GDM1 (cell line): ENCODE data around the gene RPS6KB2.
A peak's percentile ranks its signal among the peaks of the same experiment; 100 is the strongest.

Source experiments
- DNase-seq: peaks from one replicate; lab custom pipeline; 2025; lab: John Stamatoyannopoulos, UW

Gene RPS6KB2

DNA sequence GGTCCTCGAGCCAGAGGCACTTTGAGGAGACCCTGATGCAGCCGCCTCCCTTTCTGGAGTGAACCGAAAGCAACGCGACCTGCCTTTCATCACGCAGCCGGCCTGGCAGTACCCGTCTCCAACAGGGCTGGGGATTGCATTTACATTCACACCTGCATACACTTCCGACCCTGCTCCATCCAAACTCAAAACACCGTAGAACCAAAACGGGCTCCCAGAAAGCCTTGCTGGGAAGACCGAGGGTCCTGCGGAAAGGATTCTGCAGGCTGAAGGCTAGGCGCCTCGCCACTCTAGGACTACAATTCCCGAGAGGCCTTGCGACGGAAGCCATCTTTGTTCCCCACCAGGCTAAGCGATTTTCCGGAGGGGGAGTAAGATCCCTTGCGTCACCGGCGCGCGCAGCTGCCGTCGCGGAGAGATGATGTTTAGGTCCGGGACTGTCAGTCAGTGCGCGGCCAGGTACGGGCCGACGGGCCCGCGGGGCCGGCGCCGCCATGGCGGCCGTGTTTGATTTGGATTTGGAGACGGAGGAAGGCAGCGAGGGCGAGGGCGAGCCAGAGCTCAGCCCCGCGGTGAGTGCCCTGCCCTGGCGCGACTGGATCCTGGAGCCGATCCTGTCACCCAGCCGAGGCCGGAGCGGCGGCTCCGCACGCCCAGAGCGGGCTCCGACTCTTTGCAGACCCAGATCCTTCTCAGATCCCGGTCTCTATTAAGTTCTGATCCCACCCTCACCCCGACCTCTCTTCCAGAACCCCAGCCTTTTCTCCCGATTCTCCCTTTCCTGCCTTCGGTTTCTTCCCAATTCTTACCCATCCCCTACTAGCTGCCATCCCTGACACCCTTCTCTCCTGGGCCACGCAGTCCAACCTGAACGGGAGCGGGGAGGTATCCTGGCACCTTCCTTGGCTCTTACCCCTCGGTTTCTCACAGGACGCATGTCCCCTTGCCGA lies at the start of gene RPS6KB2:
Gene RPS6KB2 (plus strand): TSS at position 443 of the 950 bp plus-strand sequence. CDS start 52 bp downstream, at position 495.
- peak; percentile 93 for DNase-seq

DNA sequence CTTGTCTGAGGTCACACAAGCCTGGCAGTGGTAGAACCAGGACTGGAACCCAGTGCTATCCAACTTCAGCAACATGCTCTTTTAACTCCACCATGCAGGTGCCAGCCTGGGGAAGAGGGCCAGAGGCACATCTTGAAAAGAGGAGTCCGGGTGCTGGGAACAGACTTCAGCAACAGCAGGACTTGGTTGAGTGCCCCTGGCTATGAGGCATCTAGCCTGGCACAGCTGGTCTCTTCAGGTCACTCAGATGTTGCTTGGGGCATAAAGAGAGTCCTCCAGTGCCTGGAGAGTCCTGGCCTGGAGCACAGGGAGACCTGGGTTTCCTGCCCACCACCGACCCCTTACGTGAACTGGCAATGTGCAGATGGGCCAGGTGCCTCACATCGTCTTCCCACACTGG lies 49.8 kb upstream of the RPS6KB2 start:
- no peak for DNase-seq

DNA sequence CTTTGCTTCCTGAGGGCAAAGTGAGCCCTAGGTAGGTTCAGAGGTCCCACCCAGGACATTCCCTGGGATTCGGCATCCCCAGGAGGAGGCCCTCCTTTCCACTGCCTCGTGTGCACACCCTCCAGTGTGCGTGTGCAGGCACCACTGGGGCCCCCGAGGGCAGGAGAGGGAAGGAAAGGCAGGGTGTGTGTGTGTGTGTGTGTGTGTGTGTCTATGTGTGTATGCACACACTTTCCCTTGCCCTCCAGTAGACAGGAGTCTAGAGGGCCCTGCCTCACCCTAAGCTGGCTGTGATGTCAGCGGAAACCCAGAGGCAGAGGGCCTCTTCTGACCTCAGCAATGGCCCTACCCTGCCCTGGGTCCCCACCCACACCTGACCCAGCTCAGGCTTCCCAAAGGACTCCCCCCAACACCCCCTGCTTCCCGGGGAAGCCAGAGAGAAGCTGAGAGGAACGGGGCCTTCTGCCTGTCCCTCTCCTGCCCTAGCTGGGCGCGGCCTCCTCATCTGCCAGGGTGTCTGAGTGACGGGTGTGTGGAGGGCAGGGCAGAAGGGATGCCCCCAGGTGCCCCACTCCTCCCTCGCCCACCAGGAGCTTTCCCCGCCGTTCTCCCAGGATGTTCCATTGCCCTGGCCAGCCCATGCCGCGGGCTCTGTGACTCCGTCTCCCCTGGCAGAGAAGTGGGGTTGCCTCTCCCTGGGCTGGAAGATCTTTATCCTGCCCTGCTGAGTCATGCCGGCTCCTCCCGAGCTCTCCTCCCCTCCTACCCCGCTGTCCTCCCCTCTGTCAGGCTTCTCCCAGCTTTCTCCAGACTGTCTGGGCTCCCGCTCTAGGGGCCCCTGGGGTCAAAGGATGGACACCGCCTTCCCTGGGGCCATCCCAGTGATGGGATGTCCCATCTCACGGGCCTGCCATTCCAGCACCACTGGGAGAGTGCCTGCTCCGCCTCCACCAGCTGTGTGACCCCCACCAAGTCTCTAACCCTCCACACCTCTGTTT lies 48.9 kb upstream of the RPS6KB2 start:
- no peak for DNase-seq

DNA sequence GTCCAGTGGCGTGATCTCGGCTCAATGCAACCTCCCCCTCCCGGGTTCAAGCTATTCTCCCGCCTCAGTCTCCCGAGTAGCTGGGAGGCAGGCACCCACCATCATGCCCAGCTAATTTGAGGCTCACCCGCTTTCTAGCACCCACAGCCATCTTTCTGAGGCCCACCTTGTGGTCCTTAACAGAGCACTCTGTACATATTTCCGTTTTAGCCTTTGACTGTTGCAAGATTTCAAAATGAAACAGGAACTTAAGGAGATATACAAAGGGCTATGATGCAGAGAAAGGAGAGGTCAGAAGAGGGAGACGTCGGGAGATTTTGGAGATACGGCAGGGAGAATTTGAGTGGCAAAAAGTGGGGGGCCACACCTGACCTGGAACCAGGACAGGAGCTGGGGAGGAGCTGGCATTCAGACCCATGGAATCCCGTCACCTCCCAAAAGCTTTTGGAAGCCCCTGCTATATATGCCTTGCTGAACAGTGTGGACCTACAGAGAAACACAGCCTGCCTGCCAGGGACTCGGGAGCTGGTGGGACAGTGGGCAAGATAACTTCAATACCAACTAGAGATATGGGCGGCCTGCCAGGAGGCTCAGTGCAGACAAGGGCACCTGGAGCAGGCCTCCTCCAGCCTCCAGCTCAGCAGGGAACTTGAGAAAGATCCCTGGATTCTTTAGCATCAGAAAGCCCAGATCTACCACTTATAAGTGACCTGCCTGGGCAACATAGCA lies 46.9 kb upstream of the RPS6KB2 start:
- no peak for DNase-seq

DNA sequence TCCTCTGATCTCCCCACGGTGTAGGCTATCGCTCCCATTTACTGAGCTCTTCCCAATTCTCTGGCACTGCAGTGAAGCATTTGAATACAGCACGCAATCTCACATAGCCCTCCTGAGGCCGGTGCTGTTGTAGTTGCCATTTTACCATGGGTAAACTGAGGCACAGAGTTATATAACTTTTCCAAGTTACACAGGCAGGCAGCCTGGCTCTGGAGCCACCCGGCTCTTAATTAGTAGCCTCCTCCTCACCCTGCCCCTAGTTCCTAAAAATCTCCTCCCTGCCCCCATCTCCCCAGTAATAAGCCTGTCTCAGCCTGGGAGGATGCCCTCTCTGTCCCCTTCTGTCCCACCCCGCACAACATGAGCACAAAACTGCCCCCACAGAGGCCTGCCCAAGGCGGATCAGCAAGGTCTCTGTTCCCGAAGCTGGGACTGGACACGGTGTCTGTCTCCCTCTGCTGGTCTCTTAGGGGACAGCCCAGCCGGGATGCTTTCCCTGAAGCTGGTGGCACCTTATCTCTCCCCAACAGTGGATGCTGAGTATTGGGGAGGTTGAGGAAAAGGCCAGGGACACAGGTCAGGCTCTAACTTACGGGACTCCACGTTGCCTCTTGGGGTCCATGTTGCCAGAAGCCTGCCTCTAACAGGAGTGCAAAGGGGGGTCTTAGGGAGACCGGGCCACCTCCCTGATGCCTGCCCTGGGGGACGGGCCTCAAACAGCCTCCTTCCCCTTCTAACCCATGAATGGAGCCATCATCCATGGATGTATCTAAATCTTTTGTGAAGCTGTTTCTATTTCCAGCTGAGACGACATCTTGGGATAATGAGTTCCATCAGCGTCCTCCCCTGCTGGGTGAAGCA lies 45.8 kb upstream of the RPS6KB2 start:
- peak; percentile 77 for DNase-seq

DNA sequence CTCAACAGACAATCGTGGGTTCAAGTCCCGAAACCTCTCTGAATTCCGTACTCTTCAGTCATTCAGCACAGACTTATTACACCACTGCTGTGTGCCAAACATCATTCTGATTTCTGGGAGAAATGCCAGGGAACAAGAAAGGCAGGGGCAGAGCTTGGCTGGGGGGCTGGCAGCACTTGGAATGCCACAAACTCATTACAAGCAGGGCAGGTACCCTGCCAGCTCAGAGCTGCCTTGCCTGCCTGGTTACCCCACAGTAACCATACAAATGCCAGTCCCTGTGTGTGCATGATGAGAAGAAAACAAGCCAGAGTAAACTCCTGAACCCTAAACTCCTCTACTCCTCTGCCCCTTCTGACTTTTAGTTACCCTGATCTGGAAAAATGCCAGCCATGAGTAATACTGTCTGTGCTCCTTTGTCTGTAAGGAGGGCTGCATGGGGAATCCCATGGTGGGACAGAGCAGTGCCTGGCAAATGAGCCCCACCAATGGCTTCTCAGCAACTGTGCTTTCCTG lies 43.4 kb upstream of the RPS6KB2 start:
- DNase-seq: no peak

DNA sequence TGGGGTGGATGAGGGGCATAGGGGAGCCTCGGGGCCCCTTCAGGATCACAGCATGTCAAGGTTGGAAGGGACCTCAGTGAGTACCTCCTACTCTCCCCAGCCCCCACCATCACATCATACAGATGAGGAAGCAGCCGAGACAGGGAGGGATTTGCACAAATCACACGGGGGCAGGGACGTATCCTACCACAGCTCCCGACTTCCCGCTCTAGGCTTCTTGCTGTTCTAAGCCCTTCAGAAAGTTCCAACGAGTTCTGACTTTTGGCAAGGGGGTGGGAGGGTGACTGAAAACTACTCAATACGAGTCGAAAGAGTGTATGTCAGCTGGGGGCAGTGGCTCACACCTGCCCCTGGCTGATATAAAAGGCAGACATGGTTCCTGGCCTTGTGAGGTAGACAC lies 41.2 kb upstream of the RPS6KB2 start:
- DNase-seq: peak; percentile 31

DNA sequence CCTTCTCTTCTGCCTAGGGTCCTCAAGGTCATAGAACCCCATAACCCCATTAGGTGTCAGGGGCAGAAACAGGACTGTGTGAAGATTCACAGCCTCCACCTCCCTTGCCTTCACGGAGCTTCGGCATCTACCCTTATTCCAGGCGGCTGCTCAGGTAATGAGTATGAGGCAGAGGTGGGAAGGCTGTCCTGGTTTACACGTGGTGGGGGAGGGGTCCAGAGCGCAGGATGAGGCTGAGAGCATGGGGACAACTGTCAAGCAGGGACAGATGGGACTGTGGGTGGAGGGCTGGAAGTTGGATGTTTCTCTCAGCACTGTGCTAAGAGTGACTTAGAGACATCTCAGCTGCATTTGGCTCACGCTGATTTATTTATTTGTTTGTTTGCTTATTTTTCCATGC lies 40.8 kb upstream of the RPS6KB2 start:
- no peak for DNase-seq

DNA sequence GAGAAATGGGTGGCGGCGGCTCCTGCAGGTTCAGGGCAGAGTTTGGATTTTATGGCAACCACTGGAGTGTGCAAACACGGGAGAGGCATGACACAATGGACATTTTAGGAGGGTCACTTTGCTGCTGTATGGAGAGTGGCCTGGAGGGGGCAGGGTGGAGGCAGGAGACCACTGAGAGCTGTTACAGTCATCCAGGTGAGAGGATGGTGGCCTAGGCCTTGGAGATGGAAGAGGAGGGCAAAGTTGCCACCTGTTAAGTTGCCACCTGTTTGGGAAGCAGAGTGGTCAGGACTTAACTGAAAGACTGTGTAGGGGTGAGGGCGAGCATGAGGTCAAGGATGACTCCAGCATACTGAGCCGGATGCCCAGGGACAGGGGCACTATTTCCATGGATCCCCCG lies 38.8 kb upstream of the RPS6KB2 start:
- DNase-seq: peak; percentile 27

DNA sequence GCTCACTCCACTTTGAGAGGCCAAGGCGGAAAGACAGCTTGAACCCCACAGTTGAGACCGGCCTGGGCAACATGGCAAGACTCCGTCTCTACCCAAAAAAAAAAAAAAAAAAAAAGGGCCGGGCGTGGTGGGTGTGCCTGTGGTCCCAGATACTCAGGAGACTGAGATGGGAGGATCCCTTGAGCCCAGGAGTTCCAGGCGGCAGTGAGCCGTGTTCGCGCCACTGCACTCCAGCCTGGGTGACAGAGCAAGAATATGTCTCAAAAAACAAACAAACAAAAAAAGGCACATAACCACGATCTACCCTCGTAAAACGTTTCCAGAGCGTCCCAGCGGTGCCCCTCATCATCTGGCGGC lies 37.4 kb upstream of the RPS6KB2 start:
- DNase-seq: no peak

DNA sequence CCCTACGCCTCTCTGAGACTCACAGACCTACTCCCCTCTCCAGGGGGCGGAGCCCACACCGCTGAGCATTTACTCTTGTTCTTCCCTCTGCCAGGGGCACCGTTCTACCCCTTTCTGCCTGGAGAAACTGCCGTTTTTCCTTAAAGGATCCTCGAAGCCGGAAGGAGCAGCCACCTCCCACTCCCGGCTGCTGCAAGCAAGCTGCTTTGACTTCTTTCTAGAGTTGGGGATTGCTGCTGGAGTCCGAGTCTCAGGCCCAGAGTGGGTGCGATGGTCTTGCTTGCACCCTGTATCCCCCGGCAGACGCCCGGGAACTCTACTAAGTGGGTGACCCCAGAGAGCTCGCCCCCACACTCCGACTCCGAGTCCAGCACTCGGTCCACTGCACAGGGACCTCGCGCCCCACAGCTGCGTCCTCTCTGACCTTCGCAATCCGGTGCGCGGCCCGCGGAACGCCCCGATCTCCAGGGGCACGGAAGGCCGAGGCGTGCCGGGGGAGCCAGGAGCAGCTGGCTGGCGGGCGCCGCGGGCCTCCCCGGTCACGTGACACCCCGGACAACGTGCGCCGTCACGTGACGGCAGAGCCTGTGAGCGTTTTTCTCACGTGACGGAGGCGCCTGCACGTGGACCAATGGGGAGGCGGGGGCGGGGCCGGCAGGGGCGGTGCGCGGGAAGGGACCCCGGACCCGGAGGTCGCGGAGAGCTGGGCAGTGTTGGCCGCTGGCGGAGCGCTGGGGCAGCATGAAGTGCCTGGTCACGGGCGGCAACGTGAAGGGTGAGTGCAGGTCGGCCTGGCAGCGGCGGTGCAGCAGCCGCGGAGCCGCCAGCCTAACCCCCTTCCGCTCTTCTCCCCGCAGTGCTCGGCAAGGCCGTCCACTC lies 36.8 kb upstream of the RPS6KB2 start, which contains the start of gene RAD9A:
Gene RAD9A (plus strand): TSS at position 683 of the 879 bp plus-strand sequence. CDS start 59 bp downstream, at position 742.
- DNase-seq: peak; percentile 90

DNA sequence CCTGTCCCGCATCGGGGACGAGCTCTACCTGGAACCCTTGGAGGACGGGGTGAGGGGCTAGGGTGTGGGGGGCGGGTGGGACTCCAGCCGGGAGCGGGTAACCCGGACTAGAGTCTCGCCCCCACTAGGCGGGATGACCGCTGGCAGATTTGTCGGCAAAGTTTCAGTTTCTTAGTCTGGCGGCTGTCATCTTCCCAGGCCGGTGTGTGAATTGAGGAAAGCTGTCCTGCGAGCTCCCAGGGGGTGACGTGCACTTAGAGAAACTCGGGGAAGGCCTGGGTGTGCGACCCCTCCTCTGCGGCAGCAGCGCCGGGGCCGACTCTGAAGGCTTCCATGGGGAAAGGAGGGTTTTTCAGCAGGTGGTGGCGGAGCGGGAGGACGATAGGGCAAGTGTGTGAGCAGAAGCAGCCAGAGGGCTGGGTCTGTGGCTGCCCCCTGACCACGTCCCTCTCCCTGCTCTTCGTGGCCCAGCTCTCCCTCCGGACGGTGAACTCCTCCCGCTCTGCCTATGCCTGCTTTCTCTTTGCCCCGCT lies 36.0 kb upstream of the RPS6KB2 start:
- no peak for DNase-seq

DNA sequence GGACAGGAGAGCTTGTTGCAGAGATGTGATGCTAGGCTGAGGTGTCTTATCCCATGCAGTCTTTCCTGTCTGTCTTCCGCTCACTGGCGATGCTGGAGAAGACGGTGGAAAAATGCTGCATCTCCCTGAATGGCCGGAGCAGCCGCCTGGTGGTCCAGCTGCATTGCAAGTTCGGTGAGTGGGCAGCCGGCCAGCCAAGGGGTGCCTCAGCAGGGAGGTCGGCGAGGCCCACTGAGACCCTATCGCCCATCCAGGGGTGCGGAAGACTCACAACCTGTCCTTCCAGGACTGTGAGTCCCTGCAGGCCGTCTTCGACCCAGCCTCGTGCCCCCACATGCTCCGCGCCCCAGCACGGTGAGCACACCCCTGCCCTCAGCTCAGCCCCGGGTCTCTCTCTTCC lies 34.9 kb upstream of the RPS6KB2 start:
- DNase-seq: no peak

DNA sequence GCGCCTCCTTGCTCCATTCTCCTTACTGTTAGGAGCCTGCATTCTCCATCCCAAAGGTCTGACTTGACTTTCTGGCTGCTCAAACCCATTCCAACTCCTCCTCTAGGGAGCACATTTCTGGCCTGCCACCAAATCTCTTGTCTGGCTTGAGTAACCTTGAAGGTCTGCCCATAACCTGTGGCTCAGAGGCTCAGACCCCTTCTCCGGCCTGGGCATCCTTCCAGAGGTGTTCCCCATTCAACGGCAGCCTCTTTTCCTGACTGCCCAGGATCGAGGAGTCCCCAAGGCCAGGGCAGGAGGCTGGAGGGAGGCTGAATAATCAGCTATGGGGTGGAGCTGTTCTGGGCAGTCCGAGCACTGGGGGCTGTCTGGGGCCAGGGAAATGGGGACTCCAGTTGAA lies 34.3 kb upstream of the RPS6KB2 start:
- no peak for DNase-seq

DNA sequence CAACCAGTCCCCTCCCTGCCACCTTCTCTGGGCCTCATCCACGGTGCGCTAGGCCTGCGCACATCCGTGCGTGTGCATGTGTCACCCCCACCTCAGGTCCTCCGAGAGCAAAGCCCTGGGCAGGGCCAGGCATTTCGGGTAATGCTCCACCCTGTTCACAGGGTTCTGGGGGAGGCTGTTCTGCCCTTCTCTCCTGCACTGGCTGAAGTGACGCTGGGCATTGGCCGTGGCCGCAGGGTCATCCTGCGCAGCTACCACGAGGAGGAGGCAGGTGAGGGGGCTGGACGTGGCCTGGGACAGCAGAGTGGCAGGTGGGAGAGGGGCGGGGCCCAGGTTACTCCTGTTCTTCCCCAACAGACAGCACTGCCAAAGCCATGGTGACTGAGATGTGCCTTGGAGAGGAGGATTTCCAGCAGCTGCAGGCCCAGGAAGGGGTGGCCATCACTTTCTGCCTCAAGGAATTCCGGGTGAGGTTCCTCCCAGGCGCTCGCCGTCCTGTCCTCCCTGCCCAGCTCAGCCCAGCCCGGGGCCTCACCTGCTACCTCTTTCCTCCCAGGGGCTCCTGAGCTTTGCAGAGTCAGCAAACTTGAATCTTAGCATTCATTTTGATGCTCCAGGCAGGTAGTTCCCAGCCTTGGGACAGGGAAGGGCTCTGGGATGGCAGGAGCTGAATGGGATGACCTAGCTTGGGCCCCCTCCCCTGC lies 32.6 kb upstream of the RPS6KB2 start:
- no peak for DNase-seq

DNA sequence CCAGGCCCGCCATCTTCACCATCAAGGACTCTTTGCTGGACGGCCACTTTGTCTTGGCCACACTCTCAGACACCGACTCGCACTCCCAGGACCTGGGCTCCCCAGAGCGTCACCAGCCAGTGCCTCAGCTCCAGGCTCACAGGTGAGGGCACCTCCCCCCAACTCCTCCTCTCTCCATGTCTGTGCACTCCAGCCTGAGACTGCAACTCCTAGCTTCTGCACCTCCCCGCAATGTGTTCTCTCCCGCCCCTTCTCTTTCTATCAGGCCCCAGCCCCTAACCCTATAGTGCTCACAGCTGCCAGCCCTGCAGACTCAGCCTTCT lies 32.1 kb upstream of the RPS6KB2 start:
- DNase-seq: no peak

DNA sequence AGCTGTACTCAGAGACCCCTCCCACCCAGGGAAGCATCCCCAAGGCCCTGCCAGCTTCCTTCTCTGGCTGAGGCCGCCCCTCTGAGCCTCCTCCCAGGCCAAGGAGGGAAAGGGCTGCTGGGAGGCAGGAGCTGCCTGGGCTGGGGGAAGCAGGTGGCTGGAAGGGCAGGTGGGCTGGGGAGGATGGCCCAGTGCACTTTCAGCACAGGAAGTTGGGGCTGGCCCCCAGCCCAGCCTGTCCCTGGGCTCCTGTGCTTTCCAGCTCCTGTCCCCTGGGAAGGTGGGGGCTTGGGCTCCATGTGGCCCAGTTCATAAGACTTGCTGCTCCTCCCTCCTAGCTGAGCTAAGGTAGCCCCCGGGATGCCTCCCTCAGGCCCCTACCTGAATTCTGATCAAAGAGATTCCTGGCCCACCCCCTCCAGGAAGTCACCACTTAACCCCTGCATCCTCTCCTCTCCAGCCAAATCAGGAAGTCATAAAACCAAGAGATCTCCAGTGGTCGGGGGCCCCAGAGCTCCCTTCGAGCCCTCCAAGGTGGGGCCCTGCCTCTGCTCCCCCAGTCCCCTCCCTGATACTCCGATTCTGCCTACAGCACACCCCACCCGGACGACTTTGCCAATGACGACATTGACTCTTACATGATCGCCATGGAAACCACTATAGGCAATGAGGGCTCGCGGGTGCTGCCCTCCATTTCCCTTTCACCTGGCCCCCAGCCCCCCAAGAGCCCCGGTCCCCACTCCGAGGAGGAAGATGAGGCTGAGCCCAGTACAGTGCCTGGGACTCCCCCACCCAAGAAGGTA lies 31.5 kb upstream of the RPS6KB2 start:
- no peak for DNase-seq

DNA sequence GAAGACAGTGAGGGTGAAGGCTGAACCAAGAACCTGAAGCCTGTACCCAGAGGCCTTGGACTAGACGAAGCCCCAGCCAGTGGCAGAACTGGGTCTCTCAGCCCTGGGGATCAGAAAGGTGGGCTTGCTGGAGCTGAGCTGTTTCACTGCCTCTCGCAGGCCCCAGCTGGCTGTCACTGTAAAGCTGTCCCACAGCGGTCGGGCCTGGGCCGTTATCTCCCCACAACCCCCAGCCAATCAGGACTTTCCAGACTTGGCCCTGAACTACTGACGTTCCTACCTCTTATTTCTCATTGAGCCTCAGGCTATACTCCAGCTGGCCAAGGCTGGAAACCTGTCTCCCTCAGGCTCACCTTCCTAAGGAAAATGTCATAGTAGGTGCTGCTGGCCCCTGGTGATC lies 30.8 kb upstream of the RPS6KB2 start:
- no peak for DNase-seq
